ENCODE measurements around the gene NCCRP1.
"Not testable (repeated sequence)": the region's sequence is repeated elsewhere in the genome, so short reads cannot be mapped to it uniquely, and the experiment has no call there.

Gene NCCRP1

DNA sequence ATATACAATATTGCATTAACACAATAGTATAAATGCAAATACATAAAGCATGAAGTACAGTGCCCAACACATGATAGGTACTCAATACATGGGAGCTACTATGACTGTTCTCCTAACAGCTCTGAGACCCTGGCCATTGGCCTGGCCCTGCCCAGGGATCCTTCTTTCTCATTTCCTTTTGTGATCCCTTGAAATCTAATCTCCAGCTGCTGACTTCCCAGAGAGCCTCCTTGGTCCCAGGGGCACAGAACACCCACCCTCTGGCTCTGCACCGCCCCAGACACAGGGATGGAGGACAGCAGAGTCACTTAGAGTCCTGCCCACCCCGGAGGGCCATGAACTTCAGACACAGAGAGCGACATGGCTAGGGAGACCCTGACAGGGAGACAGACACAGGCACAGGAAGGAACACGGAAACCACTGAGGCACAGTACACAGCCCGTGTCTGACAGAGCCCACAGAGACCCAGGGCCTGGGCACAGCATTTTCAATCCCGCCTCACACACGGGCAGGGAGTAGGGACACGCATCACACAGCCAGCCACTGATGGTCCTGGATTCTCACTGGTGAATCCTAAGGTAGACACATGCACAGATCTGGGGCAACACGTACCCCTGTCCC, 11.5 kb downstream of the NCCRP1 start:
- DNase-seq (ENCODE audit: low spot score) = no peak

DNA sequence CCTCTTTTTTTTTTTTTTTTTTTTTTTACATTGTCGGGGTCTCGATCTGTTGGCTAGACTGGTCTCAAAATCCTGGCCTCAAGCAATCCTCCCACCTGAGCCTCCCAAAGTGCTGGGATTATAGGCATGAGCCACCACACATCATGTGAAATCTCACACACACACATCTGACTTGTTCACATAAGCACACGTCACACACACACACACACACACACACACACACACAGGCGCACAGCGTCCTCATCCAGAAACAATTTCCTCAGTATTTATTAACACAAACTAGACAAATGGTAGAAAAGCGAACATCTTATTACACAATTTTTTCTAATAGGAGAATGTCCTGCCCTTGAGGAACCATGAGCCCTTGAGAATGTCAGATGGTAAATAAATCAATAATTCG, 12.4 kb downstream of the NCCRP1 start:
- no peak for DNase-seq (ENCODE audit: low spot score)

DNA sequence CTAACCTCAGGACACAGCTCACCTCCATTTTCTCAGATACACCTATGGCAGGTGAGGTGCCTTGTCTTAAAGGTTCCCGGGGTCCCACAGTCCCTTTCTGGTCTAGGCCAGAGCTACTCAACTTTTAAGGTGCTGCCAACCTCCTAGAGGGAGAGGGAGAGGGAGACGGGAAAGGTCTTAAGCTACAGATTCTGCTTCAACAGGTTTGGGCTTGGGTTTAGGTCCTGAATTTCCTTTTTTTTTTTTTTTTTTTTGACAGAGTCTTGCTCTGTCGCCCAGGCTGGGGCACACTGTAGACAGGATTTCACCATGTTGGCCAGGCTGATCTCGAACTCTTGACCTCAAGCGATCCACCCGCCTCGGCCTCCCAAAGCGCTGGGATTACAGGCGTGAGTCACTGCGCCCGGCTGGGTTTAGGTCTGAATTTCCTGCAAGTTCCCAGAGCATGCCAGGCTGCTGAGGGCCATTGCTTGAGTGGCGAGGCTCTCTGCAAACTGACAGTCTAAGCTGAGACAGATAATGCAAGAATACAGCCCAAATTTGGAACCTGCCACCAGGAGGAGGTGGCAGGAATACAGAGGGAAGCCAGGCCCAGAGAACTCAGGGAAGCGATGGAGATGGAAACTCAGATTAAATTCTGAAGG, 15.1 kb downstream of the NCCRP1 start:
- DNase-seq (ENCODE audit: low spot score) = no peak

DNA sequence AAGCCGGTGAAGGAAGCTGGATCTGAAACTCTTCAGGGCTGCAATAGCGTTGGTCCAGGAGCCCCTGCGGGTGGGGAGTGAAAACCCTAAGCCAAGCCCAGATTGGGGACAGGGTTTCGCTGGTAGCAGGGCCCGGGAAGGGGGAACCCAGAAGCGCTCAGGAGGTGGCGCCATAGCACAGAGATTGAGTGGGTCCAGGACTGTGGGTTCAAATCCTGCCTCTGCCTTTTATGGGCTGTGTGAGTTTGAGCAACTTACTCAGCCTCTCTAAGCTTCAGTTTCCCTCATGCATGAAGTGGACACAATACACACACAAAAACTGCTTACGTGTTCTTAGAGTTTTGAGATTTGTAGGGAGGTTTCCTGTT, 15.6 kb downstream of the NCCRP1 start:
- peak; percentile 59 for DNase-seq (ENCODE audit: low spot score)

DNA sequence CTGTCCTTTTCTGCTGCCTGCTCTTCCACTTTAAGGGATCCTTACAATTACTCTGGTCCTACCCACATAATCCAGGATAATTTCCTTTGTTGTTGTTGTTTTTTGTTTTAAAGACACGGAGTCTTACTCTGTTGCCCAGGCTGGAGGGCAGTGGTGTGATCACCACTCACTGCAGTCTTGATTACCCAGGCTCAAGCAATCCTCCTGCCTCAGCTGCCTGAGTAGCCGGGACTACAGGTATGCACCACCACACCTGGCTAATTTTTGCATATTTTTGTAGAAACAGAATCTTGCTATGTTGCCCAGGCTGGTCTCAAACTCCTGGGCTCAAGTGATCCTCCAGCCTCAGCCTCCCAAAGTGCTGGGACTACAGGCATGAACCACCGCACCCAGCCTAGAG, 18.6 kb downstream of the NCCRP1 start:
- not testable (repeated sequence) for DNase-seq (ENCODE audit: low spot score)

DNA sequence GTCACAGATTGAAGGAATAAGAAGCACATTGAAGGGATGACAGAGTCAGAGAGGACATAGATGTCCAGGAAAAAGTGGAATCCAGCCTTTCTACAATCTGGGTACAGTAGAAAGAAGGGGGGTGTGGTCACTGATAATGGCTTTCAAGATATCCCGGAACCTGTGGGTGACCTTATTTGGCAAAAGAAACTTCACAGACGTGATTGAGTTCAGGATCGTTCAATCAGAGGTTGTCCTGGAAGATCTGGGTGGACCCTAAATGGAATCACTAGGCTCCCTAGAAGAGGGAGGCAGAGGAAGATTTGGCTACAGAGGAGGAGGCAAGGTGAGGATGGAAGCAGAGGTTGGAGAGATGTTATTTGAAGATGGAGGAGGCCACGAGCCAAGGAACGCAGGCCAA, 20.3 kb downstream of the NCCRP1 start:
- DNase-seq (ENCODE audit: low spot score) = no peak

DNA sequence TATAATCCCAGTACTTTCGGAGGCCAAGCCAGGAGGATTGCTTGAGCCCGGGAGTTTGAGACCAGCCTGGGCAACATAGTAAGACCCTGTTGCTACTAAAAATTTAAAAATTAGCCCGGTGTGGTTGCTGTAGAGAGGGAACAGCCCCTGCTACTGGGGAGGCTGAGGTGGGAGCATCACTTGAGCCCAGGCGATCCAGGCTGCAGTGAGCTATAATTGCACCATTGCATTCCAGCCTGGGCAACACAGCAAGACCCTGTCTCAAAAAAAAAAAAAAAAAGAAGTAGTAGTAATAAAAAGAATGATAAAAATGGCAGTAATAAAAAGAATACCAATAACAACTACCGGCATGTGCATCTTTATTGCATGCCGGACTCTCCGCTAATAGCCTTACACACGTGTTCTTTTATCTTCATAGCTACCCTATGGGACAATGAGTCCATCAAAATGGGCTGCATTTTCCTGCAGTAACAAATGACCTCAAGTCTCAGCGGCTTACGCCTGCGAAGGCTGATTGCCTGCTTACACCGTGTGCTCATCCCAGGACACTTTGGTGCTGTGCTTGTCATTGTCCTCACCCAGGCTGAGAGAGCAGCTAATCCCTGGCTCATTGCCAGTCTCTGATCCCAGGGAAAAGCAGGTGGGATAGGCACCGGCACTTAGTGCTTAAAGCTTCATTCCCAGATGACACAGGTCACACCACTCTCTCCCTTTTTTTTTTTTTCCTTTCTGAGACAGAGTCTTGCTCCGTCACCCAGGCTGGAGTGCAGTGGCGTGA, 21.7 kb downstream of the NCCRP1 start:
- no peak for DNase-seq (ENCODE audit: low spot score)

DNA sequence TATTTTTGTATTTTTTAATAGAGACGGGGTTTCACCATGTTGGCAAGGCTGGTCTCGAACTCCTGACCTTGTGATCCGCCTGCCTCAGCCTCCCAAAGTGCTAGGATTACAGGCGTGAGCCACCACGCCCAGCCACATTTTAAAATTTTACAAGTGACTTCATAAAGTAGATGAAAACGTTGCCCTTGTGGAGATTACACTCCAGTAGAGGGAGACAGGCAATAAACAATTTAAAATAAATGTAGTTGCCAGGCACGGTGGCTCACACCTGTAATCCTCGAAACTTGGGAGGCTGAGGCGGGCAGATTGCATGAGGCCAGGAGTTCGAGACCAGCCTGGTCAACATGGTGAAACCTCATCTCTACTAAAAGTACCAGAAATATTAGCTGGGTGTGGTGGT, 22.3 kb downstream of the NCCRP1 start:
- DNase-seq (ENCODE audit: low spot score) = not testable (repeated sequence)

DNA sequence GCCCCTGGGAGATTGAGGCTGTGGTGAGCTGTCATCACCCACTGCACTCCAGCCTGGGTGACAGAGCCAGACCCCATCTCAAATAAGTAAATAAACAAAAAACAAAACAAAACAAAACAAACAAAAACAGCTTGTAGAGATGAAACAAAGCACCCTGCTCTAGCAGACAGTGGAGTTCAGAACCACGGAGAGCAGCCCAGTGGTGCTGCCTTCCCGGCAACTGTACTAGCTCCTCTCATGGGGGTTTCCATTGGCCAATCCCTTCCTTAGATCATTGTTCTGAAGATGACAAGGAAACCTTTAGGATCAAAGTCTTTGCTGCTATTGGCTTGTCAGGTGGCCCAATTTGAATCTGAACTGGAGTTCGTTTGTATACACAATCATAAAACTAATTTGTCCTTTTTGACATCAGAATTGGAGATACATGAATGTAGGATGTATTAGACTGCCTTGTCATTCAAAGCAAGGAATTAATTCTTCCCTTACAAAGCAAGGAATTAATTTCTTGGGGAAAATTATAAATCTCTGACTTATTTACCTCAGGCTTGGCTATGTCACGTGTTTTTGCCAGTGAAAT, 27.0 kb downstream of the NCCRP1 start:
- no peak for DNase-seq (ENCODE audit: low spot score)

DNA sequence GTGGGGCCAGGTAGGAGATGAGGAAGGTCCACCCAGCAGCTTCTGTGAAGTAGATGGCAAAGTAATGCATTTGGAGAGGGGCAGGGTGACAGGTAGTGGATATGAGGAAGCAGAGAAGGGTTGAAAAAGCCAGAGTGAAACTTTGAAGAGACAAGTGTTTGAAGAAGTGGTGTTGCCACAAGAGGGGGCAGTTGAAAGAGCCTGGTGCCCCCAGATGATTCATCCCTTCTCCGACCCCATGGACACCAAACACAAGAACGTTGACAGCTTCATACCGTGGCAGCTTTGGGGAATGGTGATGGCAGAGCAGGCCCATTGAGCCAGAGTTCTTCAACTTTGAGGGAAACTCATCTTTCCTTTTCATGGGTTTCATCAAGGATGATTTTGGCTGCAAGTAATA, 28.1 kb downstream of the NCCRP1 start:
- no peak for DNase-seq (ENCODE audit: low spot score)

DNA sequence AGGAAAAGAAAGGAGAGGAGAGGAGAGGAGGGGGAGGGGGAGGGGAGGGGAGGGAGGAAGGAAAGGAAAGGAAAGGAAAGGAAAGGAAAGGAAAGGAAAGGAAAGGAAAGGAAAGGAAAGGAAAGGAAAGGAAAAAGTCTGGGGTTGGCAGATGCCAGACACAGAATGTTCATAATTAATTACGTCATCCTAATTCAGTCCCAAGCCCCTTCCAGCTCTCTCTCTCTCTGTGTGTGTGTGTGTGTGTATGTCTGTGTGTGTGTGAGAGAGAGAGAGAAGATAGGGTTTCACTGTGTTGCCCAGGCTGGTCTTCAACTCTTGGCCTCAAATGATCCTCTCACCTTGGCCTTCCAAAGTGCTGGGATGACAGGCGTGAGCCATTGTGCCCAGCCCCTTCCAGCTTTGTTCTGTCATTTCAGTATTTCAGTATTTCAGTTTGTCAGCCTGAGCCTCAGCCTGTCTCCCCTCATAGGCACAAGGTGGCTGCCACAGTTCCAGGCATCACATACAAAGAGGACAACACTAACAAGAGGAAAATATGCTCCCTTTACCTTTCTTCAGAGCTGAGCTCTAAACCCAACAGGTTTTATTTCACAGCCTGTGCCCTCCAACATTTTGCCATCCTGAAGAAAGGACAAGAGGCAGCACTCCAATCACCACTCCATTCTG, 33.5 kb downstream of the NCCRP1 start:
- no peak for DNase-seq (ENCODE audit: low spot score)

DNA sequence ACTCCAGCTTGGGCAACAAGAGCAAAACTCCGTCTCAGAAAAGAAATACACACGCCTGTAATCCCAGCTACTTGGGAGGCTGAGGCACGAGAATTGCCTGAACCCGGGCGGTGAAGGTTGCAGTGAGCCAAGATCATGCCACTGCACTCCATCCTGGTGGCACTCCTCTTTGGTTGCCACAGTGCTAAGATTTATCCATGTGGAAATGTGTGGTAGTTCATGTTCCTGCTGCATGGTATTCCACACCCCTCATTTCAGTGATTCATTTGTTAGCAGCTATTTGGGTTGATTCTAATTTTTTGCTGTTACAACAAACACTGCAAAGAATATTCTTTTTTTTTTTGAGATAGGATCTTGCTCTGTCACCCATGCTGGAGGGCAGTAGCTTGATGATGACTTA, 35.9 kb downstream of the NCCRP1 start:
- DNase-seq (ENCODE audit: low spot score) = no peak

DNA sequence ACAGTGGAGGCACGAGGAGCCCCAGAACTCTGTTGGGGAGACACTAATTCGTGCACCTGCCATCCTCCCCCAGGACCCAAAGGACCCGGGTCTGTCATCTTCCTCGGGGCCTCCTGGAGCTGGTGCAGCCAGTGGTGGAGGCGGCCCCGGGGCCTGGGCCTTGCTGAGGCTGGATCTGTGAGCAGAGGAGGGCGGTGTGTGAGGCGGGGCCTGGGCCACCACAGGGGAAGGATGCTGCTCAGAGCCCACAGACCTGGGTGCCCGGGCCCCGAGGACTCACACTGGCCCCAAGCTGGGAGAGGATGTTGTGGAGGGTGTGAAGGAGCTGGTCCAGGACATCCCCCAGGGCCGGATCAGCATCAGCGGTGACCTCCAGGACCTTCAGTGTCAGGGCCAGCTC, 39.8 kb downstream of the NCCRP1 start:
- no peak for DNase-seq (ENCODE audit: low spot score)

DNA sequence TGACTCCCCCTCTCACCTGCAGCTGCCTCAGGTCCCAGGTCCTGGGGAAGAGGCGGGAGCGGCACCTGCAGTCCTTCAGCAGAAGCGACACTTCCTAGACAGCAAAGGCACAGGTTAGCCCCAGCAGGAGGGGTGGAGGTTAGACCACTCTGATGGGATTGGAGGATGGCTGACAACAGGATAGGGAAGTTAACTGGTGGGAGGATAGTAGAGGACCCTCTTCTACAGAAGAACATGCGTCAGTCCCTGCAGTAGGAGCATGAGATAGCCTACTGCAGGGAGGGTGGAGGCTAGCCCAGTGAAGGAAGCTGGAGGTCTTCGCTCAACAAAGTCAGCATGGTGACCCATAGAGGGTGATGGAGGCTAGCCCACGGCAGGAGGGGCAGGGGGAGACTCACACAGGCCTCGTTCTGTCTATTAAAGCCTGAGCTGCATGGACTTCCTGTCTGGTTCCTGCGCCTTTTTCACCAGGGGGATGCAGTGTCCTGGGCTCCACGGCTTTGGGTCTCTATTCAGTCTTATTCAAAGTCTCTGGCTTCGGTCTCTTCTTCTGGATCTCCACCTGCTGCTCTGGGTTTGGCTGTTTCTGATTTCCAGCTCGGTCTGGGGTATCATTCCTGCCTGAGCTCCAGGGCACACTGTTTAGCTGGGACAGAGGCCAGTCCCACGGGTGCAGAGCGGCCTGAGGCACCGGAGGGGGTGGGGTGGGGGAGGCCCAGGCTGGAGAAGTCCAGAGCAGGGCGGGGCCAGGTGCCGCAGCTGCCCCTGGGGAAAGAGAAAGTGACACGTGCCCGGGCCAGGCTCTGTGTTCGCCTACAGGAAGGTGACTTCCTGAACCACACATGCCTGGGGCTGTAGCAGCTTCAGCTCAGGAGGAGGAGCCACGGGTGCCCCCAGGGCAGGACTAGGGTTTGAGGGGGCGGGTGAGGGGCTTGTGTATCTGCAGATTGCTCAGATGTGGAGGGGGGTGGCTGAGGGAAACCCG, 40.7 kb downstream of the NCCRP1 start:
- peak; percentile 40 for DNase-seq (ENCODE audit: low spot score)

DNA sequence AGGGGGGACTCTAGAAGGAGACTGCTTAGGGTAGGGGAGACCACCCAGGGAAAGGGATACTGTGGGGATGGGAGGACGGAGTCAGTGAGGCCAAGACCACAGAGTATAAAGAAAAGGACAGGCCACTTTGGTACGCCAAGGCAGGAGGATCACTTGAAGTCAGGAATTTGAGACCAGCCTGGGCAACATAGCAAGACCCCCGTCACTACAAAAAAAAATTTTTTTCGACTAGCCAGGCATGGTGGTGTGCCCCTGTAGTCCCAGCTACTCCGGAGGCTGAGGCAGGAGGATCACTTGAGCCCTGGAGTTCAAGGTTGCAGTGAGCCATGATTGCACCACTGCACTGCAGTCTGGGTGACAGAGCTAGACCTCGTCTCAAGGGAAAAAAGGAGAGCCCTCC, 41.4 kb downstream of the NCCRP1 start:
- no peak for DNase-seq (ENCODE audit: low spot score)

DNA sequence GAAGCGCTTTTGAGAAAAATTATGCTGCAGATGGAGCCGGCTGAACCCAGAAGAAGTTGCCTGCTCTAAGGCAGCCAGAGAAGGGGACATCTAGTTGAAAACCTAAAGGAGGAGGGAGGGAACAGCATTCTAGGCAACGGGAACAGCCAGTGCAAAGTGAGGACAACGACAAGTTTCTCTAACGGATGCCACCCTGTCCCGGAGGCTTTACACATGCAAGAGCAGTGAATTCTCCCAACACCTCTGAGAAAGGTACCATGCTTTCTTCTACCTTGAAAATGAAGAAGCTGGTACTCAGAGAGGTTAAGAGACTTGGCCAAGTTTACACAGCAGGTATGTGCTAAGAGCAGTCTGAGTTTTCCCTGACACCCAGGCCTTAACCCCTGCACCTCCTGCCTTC, 42.2 kb downstream of the NCCRP1 start:
- no peak for DNase-seq (ENCODE audit: low spot score)

DNA sequence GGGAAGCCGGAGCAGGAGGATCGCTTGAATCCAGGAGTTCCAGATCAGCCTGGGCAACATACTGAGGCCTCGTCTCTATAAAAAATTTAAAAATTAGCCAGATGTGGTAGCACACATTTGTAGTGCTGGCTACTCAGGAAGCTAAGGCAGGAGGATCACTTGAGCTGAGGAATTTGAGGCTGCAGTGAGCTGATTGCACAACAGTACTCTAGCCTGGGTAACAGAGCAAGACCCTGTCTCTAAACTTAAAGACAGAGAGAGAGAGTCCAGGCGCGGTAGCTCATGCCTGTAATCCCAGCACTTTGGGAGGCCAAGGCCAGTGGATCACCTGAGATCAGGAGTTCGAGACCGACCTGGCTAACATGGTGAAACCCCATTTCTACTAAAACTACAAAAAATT, 43.7 kb downstream of the NCCRP1 start:
- no peak for DNase-seq (ENCODE audit: low spot score)

DNA sequence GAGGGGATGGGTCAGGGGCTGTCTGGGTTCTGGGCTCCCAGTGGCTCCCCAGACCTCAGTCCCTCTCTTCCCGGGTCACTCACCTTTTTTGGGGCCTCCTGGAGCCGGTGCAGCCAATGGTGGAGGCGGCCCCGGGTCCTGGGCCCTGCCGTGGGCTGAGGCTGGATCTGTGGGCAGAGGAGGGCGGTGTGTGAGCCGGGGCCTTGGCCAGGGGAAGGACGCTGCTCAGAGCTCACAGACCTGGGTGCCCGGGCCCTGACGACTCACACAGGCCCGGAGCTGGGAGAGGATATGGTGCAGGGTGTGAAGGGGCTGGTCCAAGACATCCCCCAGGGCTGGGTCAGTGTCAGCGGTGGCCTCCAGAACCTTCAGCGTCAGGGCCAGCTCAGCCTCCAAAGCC, 47.0 kb downstream of the NCCRP1 start:
- not testable (repeated sequence) for DNase-seq (ENCODE audit: low spot score)

DNA sequence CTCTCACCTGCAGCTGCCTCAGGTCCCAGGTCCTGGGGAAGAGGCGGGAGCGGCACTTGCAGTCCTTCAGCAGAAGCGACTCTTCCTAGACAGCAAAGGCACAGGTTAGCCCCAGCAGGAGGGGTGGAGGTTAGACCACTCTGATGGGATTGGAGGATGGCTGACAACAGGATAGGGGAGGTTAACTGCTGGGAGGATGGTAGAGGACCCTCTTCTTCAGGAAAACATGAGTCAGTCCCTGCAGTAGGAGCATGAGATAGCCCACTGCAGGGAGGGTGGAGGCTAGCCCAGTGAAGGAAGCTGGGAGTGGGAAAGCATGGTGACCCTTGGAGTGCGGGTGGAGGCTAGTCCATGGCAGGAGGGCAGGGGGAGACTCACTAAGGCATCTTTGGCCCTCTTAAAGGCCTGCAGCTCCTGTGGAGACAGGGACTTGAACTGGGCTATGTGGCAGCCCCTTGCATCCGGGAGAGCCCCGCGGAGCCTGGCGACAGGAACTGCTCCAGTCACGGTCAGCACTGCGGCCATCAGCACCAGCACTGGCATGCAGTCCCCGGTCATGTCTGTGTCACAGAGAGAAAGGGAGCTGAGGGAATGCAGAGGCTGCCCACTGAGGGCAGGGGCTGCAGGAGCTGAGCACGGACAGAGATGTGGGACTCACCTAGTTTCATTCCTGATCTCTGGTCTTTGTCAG, 47.8 kb downstream of the NCCRP1 start, which contains the start of gene IFNL3:
IFNL3 (minus strand) TSS at position 597 of the 691 bp plus-strand sequence; CDS start at position 558, 39 bp downstream.
- not testable (repeated sequence) for DNase-seq (ENCODE audit: low spot score)

DNA sequence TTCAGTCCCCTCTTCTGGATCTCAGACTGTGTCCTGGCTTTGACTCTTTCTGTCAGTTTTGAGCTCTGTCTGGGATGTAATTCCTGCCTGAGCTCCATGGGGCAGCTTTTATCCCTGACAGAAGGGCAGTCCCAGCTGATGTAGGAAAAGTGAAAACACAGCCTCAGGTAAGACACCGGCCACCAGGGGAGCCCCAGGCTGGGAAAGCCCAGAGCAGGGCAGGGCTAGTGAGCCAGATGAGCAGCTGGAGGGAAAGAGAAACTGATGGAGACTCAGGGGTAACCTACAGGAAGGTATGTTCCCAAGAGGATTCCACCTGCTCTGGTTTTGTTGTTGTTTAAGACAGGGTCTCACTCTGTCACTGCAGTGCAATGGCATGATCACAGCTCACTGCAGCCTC, 48.4 kb downstream of the NCCRP1 start:
- DNase-seq (ENCODE audit: low spot score) = not testable (repeated sequence)
